Adrenal gland (tissue), 5 donors: ENCODE measurements around the gene ABHD15.

Experiments
- POLR2A ChIP-seq, 2 donors: fragments of 450-650 bp; IDR thresholded peaks; one replicate each; pipeline ENCODE4 v1.6.1; 2017; ENCODE audit warnings: antibody characterized with exemption in 2 of 2, mild to moderate bottlenecking in 2 of 2, moderate library complexity in 1 of 2
- TF ChIP-seq, protein P1 (sequence below), 6 experiments: fragments of 450-650 bp in 4 of 6; fragments of 200-600 bp in 2 of 6; sonication (generic) in 1 of 6; IDR thresholded peaks; 1 replicate in 5 of 6; 2 replicates in 1 of 6; pipeline versions ENCODE4 v1.5.1 to v1.8.0; 2016 to 2021; ENCODE audit warnings: antibody characterized with exemption in 6 of 6, mild to moderate bottlenecking in 2 of 6, moderate library complexity in 1 of 6
- donor health status: DM: no; HTN: no; CAD: no.

DNA sequence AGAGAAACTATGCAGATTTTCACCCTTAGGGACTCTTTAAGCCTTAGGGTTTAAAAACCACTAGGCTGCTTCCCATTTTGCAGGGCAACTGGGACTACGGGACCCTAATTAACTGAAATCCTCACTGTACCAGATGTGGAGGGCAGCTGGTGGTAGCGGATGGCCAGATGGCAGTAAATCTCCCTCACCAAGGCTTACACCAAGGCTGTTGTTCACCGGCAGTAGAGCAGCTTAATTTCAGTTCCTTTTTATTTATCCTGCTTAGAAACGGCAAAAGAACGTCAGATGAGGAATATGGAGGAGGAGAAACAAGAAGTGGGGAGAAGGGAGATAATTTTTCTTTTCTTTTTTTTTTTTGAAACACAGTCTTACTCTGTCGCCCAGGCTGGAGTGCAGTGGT is 6.5 kb downstream of the ABHD15 start:
- no peak for TF ChIP-seq POLR2A (IDR thresholded peaks at IDR 0.05)
- TF ChIP-seq, protein P1, sequence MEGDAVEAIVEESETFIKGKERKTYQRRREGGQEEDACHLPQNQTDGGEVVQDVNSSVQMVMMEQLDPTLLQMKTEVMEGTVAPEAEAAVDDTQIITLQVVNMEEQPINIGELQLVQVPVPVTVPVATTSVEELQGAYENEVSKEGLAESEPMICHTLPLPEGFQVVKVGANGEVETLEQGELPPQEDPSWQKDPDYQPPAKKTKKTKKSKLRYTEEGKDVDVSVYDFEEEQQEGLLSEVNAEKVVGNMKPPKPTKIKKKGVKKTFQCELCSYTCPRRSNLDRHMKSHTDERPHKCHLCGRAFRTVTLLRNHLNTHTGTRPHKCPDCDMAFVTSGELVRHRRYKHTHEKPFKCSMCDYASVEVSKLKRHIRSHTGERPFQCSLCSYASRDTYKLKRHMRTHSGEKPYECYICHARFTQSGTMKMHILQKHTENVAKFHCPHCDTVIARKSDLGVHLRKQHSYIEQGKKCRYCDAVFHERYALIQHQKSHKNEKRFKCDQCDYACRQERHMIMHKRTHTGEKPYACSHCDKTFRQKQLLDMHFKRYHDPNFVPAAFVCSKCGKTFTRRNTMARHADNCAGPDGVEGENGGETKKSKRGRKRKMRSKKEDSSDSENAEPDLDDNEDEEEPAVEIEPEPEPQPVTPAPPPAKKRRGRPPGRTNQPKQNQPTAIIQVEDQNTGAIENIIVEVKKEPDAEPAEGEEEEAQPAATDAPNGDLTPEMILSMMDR (IDR thresholded peaks at IDR 0.05) = no peak
